Endothelial cell of umbilical vein (primary cell): ENCODE results near the gene ZNF526.

Experiments
- CTCF ChIP-seq, 2 donors: IDR thresholded peaks; 1 replicate in 1 of 2; 2 replicates in 1 of 2; pipeline ENCODE4 v1.5.1; 2011; ENCODE audit warnings: low read length in 2 of 2, mild to moderate bottlenecking in 2 of 2, moderate library complexity in 2 of 2, control low read depth in 1 of 2, inconsistent platforms in 1 of 2, low read depth in 1 of 2; ENCODE audit not compliant: insufficient read depth in 1 of 2; ENCODE audit errors: extremely low read depth in 1 of 2
- EZH2 ChIP-seq: IDR thresholded peaks from 2 replicates; pipeline ENCODE4 v1.6.1; 2012; ENCODE audit warnings: borderline replicate concordance, low read depth, mild to moderate bottlenecking, moderate library complexity, low read length, inconsistent platforms; ENCODE audit not compliant: severe bottlenecking
- GATA2 ChIP-seq: IDR thresholded peaks from 2 replicates; pipeline ENCODE4 v1.7.0; 2011; ENCODE audit warnings: low read depth, mild to moderate bottlenecking, moderate library complexity, mixed read lengths, low read length; ENCODE audit not compliant: insufficient read length, insufficient read depth
- JUN ChIP-seq: IDR thresholded peaks from 2 replicates; pipeline ENCODE4 v1.6.1; 2011; ENCODE audit warnings: borderline replicate concordance, low read depth; ENCODE audit not compliant: insufficient read length, insufficient read depth
- MAX ChIP-seq: IDR thresholded peaks from 2 replicates; pipeline ENCODE4 v1.6.1; 2011; ENCODE audit not compliant: insufficient read depth, insufficient read length
- MYC ChIP-seq: IDR thresholded peaks from one replicate; pipeline ENCODE4 v1.6.1; 2011; ENCODE audit warnings: mild to moderate bottlenecking, low read depth, low read length
- POLR2A ChIP-seq: IDR thresholded peaks from 2 replicates; pipeline ENCODE4 v1.6.1; 2012; ENCODE audit warnings: low read depth, mild to moderate bottlenecking, control low read depth, low read length
- POLR2AphosphoS5 ChIP-seq: IDR thresholded peaks from 2 replicates; pipeline ENCODE4 v1.6.1; 2012; ENCODE audit warnings: low read depth, mild to moderate bottlenecking, control low read depth, low read length, moderate library complexity; ENCODE audit not compliant: insufficient read depth

GRCh38 chr19:42214810-42215485 lies 5.2 kb upstream of the ZNF526 start:
- TF ChIP-seq POLR2AphosphoS5 (no peak), JUN (no peak), CTCF (IDR thresholded peaks at IDR 0.05; ENCODE audit: extremely low read depth in 1 of 2, insufficient read depth in 1 of 2, low read depth in 1 of 2, low read length in 2 of 2) (no peak), EZH2 (no peak), POLR2A (no peak), GATA2 (no peak), MAX (no peak), MYC (no peak)
